Measurements from ENCODE around the gene RBM48.

The RBM48 gene

GRCh38 chr7:92550194-92550593 lies 21.6 kb downstream of the RBM48 start:
- H3K27ac ChIP-seq: no peak overlapping the region
- TF ChIP-seq CTCF (IDR thresholded peaks at IDR 0.05) (no peak), ZFX (IDR thresholded peaks at IDR 0.05; ENCODE audit: borderline replicate concordance) (no peak)

GRCh38 chr7:92557249-92557648 lies 28.7 kb downstream of the RBM48 start:
- TF ChIP-seq ZFX (IDR thresholded peaks at IDR 0.05; ENCODE audit: borderline replicate concordance): no peak
- no peak for TF ChIP-seq CTCF (IDR thresholded peaks at IDR 0.05)
- H3K27ac ChIP-seq: no peak overlapping the region; the same call in 1 of the 2 replicates

GRCh38 chr7:92557808-92558362 lies 29.3 kb downstream of the RBM48 start:
- no peak overlapping the region; the same call in 1 of the 2 replicates for H3K27ac ChIP-seq
- TF ChIP-seq ZFX (IDR thresholded peaks at IDR 0.05; ENCODE audit: borderline replicate concordance): no peak
- no peak for TF ChIP-seq CTCF (IDR thresholded peaks at IDR 0.05)

GRCh38 chr7:92560602-92561001 lies 32.0 kb downstream of the RBM48 start:
- TF ChIP-seq CTCF (IDR thresholded peaks at IDR 0.05): no peak
- TF ChIP-seq ZFX (IDR thresholded peaks at IDR 0.05; ENCODE audit: borderline replicate concordance): no peak
- no peak overlapping the region for H3K27ac ChIP-seq

- no peak for TF ChIP-seq ZFX (IDR thresholded peaks at IDR 0.05; ENCODE audit: borderline replicate concordance)
- no peak for TF ChIP-seq CTCF (IDR thresholded peaks at IDR 0.05)
- no peak overlapping the region for H3K27ac ChIP-seq
These were observed 34.8 kb downstream of the RBM48 start for GRCh38 chr7:92563345-92563744.

- no peak for TF ChIP-seq CTCF (IDR thresholded peaks at IDR 0.05)
- no peak for TF ChIP-seq ZFX (IDR thresholded peaks at IDR 0.05; ENCODE audit: borderline replicate concordance)
- no peak overlapping the region for H3K27ac ChIP-seq
These were observed 38.9 kb downstream of the RBM48 start for GRCh38 chr7:92567460-92567859.

GRCh38 chr7:92569137-92569536 lies 40.5 kb downstream of the RBM48 start:
- TF ChIP-seq ZFX (IDR thresholded peaks at IDR 0.05; ENCODE audit: borderline replicate concordance) (no peak), CTCF (IDR thresholded peaks at IDR 0.05) (no peak)
- no peak overlapping the region for H3K27ac ChIP-seq

Data from 22Rv1 (cell line).